Mammary epithelial cell (primary cell): ENCODE measurements around the gene IL17C.

Experiments
- CTCF ChIP-seq, 2 donors: IDR thresholded peaks in 1 of 2; conservative IDR thresholded peaks in 1 of 2; 2 replicates each; pipeline ENCODE4 v1.5.1; 2011 to 2012; ENCODE audit warnings: inconsistent platforms in 2 of 2, low read length in 2 of 2, mild to moderate bottlenecking in 2 of 2, control low read depth in 1 of 2, low read depth in 1 of 2; ENCODE audit not compliant: insufficient read depth in 1 of 2; ENCODE audit errors: extremely low read depth in 1 of 2
- EZH2 ChIP-seq: IDR thresholded peaks from 2 replicates; pipeline ENCODE4 v1.6.1; 2012; ENCODE audit warnings: low read length, inconsistent platforms, borderline replicate concordance

- TF ChIP-seq CTCF (conservative IDR thresholded peaks at IDR 0.05 in 1 of 2, IDR thresholded peaks at IDR 0.05 in 1 of 2; ENCODE audit: extremely low read depth in 1 of 2, insufficient read depth in 1 of 2, low read depth in 1 of 2, low read length in 2 of 2) (no peak), EZH2 (no peak)
These were observed 31.6 kb downstream of the IL17C start for GRCh38 chr16:88669980-88670379.
